Peyer's patch (tissue), 4 donors: Measurements from ENCODE around the gene SPART. TPM values are rescaled to one million over a fixed set of nuclear protein-coding genes. Genes with fewer than 3 reads are reported as not detected.

Source experiments
- DNase-seq, 3 donors: peaks; one replicate each; pipeline ENCODE4 v3.0.0-alpha.2; 2017 to 2019
- H3K27ac ChIP-seq, 4 donors: fragments of 200-600 bp; sonication (generic); one replicate each; pipeline ENCODE4 v1.5.1; 2016 to 2019
- H3K27me3 ChIP-seq, 2 donors: fragments of 200-600 bp; sonication (generic); one replicate each; pipeline ENCODE4 v1.5.1; 2019
- H3K36me3 ChIP-seq, 3 donors: fragments of 200-600 bp; sonication (generic); one replicate each; pipeline ENCODE4 v1.5.1; 2016 to 2019
- H3K4me1 ChIP-seq, 4 donors: fragments of 200-600 bp; sonication (generic); one replicate each; pipeline ENCODE4 v1.5.1; 2016 to 2019
- H3K4me3 ChIP-seq, 4 donors: fragments of 200-600 bp; sonication (generic); 1 replicate in 3 of 4; 2 replicates in 1 of 4; pipeline ENCODE4 v1.5.1; 2016 to 2019; ENCODE audit warnings: mild to moderate bottlenecking in 1 of 4
- H3K9me3 ChIP-seq, 4 donors: fragments of 200-600 bp; sonication (generic); one replicate each; pipeline ENCODE4 v1.5.1; 2016 to 2019; ENCODE audit warnings: mild to moderate bottlenecking in 1 of 4
- POLR2A ChIP-seq, 2 donors: fragments of 450-650 bp; IDR thresholded peaks; one replicate each; pipeline ENCODE4 v1.5.1; 2017; ENCODE audit warnings: antibody characterized with exemption in 2 of 2, mild to moderate bottlenecking in 2 of 2, moderate library complexity in 2 of 2
- total RNA-seq, 4 donors: library from RNA; depleted of rRNA; stranded (reverse); fragments of >200 nt; gene quantifications; one replicate each; pipeline ENCODE4 v1.1.0, GENCODE V29; 2016
- TF ChIP-seq, protein P1 (sequence below), 6 experiments: fragments of 450-650 bp in 4 of 6; fragments of 200-600 bp in 2 of 6; sonication (generic) in 1 of 6; IDR thresholded peaks; one replicate each; pipeline ENCODE4 v1.5.1; 2017 to 2019; ENCODE audit warnings: antibody characterized with exemption in 6 of 6, mild to moderate bottlenecking in 3 of 6, moderate library complexity in 1 of 6

Gene SPART
- total RNA-seq, 4 donors from 2014 or later = 6.8 to 34.7 (median 14.5) TPM

GRCh38 chr13:36353001-36353400 is 6.8 kb upstream of the SPART start:
- Histone ChIP-seq H3K27ac (no peak overlapping the region), H3K36me3 (no peaks in the 10 kb centered on the region), H3K27me3 (no peaks in the 10 kb centered on the region), H3K4me1 (no peaks in the 10 kb centered on the region), H3K4me3 (no peak overlapping the region), H3K9me3 (no peaks in the 10 kb centered on the region)
- DNase-seq = no peak
- TF ChIP-seq POLR2A (IDR thresholded peaks at IDR 0.05) = no peak
- TF ChIP-seq, protein P1, sequence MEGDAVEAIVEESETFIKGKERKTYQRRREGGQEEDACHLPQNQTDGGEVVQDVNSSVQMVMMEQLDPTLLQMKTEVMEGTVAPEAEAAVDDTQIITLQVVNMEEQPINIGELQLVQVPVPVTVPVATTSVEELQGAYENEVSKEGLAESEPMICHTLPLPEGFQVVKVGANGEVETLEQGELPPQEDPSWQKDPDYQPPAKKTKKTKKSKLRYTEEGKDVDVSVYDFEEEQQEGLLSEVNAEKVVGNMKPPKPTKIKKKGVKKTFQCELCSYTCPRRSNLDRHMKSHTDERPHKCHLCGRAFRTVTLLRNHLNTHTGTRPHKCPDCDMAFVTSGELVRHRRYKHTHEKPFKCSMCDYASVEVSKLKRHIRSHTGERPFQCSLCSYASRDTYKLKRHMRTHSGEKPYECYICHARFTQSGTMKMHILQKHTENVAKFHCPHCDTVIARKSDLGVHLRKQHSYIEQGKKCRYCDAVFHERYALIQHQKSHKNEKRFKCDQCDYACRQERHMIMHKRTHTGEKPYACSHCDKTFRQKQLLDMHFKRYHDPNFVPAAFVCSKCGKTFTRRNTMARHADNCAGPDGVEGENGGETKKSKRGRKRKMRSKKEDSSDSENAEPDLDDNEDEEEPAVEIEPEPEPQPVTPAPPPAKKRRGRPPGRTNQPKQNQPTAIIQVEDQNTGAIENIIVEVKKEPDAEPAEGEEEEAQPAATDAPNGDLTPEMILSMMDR (IDR thresholded peaks at IDR 0.05) = no peak

DNA sequence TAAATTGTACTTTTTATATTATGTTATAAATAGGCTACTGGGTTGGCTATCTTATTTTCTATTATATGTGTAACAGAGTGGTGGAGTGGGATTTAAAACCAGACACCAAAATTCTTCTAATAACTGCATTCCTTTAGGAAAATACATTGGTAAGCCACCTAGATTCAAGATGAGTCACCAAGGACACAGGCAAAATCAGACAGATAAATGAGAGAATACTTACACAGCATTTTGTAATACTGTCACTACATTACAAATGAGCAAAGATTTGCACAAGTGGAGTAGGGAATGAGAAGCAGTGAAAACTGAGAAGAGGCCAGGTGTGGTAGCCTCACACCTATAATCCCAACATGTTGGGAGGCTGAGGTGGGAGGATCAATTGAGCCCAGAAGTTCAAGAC is 6.2 kb upstream of the SPART start:
- Histone ChIP-seq H3K36me3 (no peaks in the 10 kb centered on the region), H3K4me1 (no peaks in the 10 kb centered on the region), H3K4me3 (no peak overlapping the region), H3K27me3 (no peaks in the 10 kb centered on the region), H3K27ac (no peak overlapping the region), H3K9me3 (no peaks in the 10 kb centered on the region)
- no peak for TF ChIP-seq POLR2A (IDR thresholded peaks at IDR 0.05)
- TF ChIP-seq, protein P1 (IDR thresholded peaks at IDR 0.05) = no peak
- no peak for DNase-seq

- Histone ChIP-seq H3K9me3 (no peaks in the 10 kb centered on the region), H3K27me3 (no peaks in the 10 kb centered on the region), H3K4me1 (peaks cover 0 to 3% (median 0%) of the 10 kb centered on the region in 4 donors), H3K36me3 (no peaks in the 10 kb centered on the region), H3K27ac (no peak overlapping the region), H3K4me3 (no peak overlapping the region)
- no peak for DNase-seq
- TF ChIP-seq, protein P1 (IDR thresholded peaks at IDR 0.05) = no peak
- no peak for TF ChIP-seq POLR2A (IDR thresholded peaks at IDR 0.05)
Measured at GRCh38 chr13:36347531-36348210, 1.5 kb upstream of the SPART start.

- Histone ChIP-seq H3K4me3 (peak overlapping the region; percentile 47 to 85 (median 64)), H3K27me3 (no peaks in the 10 kb centered on the region), H3K9me3 (no peaks in the 10 kb centered on the region), H3K4me1 (peaks cover 0 to 5% (median 2%) of the 10 kb centered on the region in 4 donors), H3K36me3 (no peaks in the 10 kb centered on the region), H3K27ac (peak overlapping the region; percentile 81 to 99 (median 92))
- peak; percentile 42 to 82 (median 52) for DNase-seq
- TF ChIP-seq POLR2A (IDR thresholded peaks at IDR 0.05) = peak in 1 of 2 donors; percentile 19
- TF ChIP-seq, protein P1 (IDR thresholded peaks at IDR 0.05) = no peak
Measured at GRCh38 chr13:36345438-36346221, 564 bp downstream of the SPART start.

GRCh38 chr13:36344886-36345437 is 1.2 kb downstream of the SPART start:
- no peak for DNase-seq

More at GRCh38 chr13:36344886-36345437, 1.2 kb downstream of the SPART start:
- Histone ChIP-seq H3K4me3 (peak overlapping the region; percentile 47 to 85 (median 64)), H3K9me3 (no peaks in the 10 kb centered on the region), H3K36me3 (no peaks in the 10 kb centered on the region), H3K27ac (peak overlapping the region; percentile 81 to 99 (median 92)), H3K4me1 (peaks cover 0 to 5% (median 2%) of the 10 kb centered on the region in 4 donors), H3K27me3 (no peaks in the 10 kb centered on the region)
- TF ChIP-seq POLR2A (IDR thresholded peaks at IDR 0.05) = no peak
- TF ChIP-seq, protein P1 (IDR thresholded peaks at IDR 0.05) = no peak
